BLaER1 treated with 17β-estradiol and CSF1 and Interleukin-3, amounts not matched to agents 10 nM and 100 nM (cell line): Measurements from ENCODE around the gene SH3D19.

Source experiments
- H3K27ac ChIP-seq, 11 experiments: shearing (Covaris generic); formaldehyde crosslinking; 2 replicates each; pipeline ENCODE4 v1.8.1; 2022
- H3K27me3 ChIP-seq, 11 experiments: shearing (Covaris generic); formaldehyde crosslinking; 2 replicates each; pipeline ENCODE4 v1.8.1; 2022
- H3K36me3 ChIP-seq, 11 experiments: shearing (Covaris generic); formaldehyde crosslinking; 2 replicates each; pipeline ENCODE4 v1.8.1; 2022
- H3K4me1 ChIP-seq, 10 experiments: shearing (Covaris generic); formaldehyde crosslinking; 2 replicates each; pipeline ENCODE4 v1.8.1; 2022
- H3K4me2 ChIP-seq, 11 experiments: shearing (Covaris generic); formaldehyde crosslinking; 2 replicates each; pipeline ENCODE4 v1.8.1; 2022
- H3K4me3 ChIP-seq, 10 experiments: shearing (Covaris generic); formaldehyde crosslinking; 2 replicates each; pipeline ENCODE4 v1.8.1; 2022
- H3K9ac ChIP-seq, 11 experiments: shearing (Covaris generic); formaldehyde crosslinking; 2 replicates each; pipeline ENCODE4 v1.8.1; 2022
- H3K9me3 ChIP-seq, 11 experiments: shearing (Covaris generic); formaldehyde crosslinking; replicated peaks in 1 of 11; 2 replicates each; pipeline ENCODE4 v1.8.1; 2022
- H4K20me1 ChIP-seq, 11 experiments: shearing (Covaris generic); formaldehyde crosslinking; 2 replicates each; pipeline ENCODE4 v1.8.1; 2022
- Cebpa-rat ChIP-seq, 11 experiments: shearing (Covaris generic); IDR thresholded peaks; 2 replicates each; pipeline ENCODE4 v1.8.1; 2022

SH3D19 gene

GRCh38 chr4:151347490-151348235 is 22.3 kb upstream of the SH3D19 start:
- no peaks in the 10 kb centered on the region for H4K20me1 ChIP-seq
- no peaks in the 10 kb centered on the region for H3K27me3 ChIP-seq
- no peak overlapping the region for H3K4me3 ChIP-seq
- no peak overlapping the region for H3K4me2 ChIP-seq
- H3K27ac ChIP-seq: no peak overlapping the region
- peaks cover 0 to 9% (median under 1%) of the 10 kb centered on the region in 10 experiments; a peak in 7 of 20 replicates for H3K4me1 ChIP-seq
- peaks cover 0 to 16% (median 13%) of the 10 kb centered on the region in 11 experiments; a peak in 7 of 22 replicates for H3K9me3 ChIP-seq
- no peak overlapping the region for H3K9ac ChIP-seq
- H3K36me3 ChIP-seq: no peaks in the 10 kb centered on the region
- no peak for TF ChIP-seq Cebpa-rat (IDR thresholded peaks at IDR 0.05)

DNA sequence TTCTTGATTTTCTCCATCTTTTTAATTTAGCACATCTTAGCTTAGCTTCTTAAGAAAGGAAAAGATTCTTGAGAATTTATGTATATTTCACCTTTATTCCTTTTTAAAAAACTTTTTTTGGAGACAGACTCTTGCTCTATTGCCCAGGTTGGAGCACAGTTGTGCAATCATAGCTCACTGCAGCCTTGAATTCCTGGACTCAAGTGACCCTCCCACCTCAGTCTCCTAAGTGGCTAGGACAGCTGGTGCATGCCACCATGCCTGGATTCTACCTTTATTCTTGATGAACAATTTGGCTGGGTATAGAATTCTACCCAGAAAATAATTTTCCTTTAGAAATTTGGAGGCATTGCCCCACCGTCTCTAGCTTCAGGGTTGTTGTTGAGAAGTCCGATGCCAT is 19.5 kb upstream of the SH3D19 start:
- no peak overlapping the region for H3K4me2 ChIP-seq
- 0 out of 20 replicates have a peak, but pooled peaks cover 0 to 5% (median 0%) of the 10 kb centered on the region in 10 experiments for H3K4me1 ChIP-seq
- TF ChIP-seq Cebpa-rat (IDR thresholded peaks at IDR 0.05): no peak
- H3K27me3 ChIP-seq: no peaks in the 10 kb centered on the region
- no peaks in the 10 kb centered on the region for H4K20me1 ChIP-seq
- H3K4me3 ChIP-seq: no peak overlapping the region
- H3K36me3 ChIP-seq: no peaks in the 10 kb centered on the region
- peaks cover 0 to 16% (median 13%) of the 10 kb centered on the region in 11 experiments; a peak in 7 of 22 replicates for H3K9me3 ChIP-seq
- H3K27ac ChIP-seq: no peak overlapping the region
- H3K9ac ChIP-seq: no peak overlapping the region

- Histone ChIP-seq H3K9me3 (peaks cover 0 to 16% (median 13%) of the 10 kb centered on the region in 11 experiments; a peak in 7 of 22 replicates), H3K9ac (no peak overlapping the region), H3K4me1 (no peaks in the 10 kb centered on the region), H3K4me2 (no peak overlapping the region), H4K20me1 (no peaks in the 10 kb centered on the region), H3K4me3 (no peak overlapping the region), H3K36me3 (no peaks in the 10 kb centered on the region), H3K27me3 (no peaks in the 10 kb centered on the region), H3K27ac (no peak overlapping the region)
- no peak for TF ChIP-seq Cebpa-rat (IDR thresholded peaks at IDR 0.05)
Measured at GRCh38 chr4:151340751-151341385, 15.5 kb upstream of the SH3D19 start.

DNA sequence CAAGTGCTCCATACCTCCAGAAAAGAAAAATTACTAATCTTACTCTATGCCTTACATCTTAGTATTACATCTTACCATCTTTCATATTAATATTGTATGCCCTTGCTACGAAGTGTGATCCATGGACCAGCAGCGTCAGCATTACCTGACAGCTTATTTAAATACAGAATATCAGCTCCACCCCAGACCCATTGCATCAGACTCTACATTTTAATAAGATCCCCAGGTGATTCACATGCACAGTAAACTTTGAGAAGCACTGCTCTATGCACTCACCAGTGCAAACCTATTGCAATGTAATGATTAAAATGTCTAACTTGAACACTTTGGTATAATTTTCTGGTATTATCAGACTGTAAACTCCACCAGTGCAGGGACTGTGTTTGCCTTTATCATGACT is 14.1 kb upstream of the SH3D19 start:
- TF ChIP-seq Cebpa-rat (IDR thresholded peaks at IDR 0.05): no peak
- peaks cover 0 to 4% (median 2%) of the 10 kb centered on the region in 11 experiments; a peak in 3 of 22 replicates for H3K9me3 ChIP-seq
- no peaks in the 10 kb centered on the region for H3K36me3 ChIP-seq
- H4K20me1 ChIP-seq: no peaks in the 10 kb centered on the region
- H3K4me1 ChIP-seq: no peaks in the 10 kb centered on the region
- no peak overlapping the region for H3K9ac ChIP-seq
- no peaks in the 10 kb centered on the region for H3K27me3 ChIP-seq
- no peak overlapping the region for H3K4me3 ChIP-seq
- H3K27ac ChIP-seq: no peak overlapping the region
- H3K4me2 ChIP-seq: no peak overlapping the region

DNA sequence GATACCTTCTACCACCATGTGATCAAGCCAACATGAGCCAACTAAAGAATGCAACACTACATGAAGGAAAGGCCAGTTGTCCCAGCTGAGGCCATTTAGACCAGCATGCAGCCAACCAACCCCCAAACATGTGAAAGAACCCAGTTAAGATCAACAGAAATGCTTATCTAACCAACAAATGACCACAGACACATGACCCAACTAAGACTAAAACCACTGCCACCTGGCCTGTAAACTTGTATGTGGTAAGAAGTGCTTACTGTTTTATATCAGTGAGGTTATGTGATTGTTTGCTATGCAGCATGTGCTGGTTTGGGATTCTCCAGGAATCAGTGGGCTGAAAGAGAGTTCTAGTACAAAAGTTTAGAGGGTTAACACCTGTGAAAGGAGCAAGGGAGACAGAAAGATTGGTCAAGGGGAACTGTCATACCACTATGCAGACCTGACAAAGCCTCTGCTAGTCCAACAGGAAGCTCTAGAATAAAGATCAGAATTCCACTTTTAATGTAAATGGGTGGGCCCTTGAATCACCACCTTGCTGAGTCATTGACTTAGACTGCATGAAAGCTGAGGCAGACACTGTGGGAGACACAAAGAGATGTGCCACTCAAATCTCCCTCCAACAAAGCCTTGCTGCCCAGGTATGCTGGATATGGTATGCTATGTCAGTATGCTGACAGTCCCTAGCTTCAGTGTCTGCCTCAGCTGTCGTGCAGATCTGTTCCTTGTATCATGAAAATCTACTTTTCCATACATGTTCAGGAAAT is 6.1 kb upstream of the SH3D19 start:
- no peak overlapping the region for H3K9ac ChIP-seq
- H3K4me3 ChIP-seq: no peak overlapping the region
- H3K9me3 ChIP-seq: peaks cover 0 to 6% (median 0%) of the 10 kb centered on the region in 11 experiments; a peak in 5 of 22 replicates
- no peak overlapping the region for H3K4me2 ChIP-seq
- no peaks in the 10 kb centered on the region for H4K20me1 ChIP-seq
- H3K27ac ChIP-seq: no peak overlapping the region
- H3K4me1 ChIP-seq: no peaks in the 10 kb centered on the region
- no peaks in the 10 kb centered on the region for H3K36me3 ChIP-seq
- H3K27me3 ChIP-seq: no peaks in the 10 kb centered on the region
- no peak for TF ChIP-seq Cebpa-rat (IDR thresholded peaks at IDR 0.05)

GRCh38 chr4:151329217-151330007 is 4.0 kb upstream of the SH3D19 start:
- no peaks in the 10 kb centered on the region for H3K4me1 ChIP-seq
- no peak overlapping the region for H3K4me2 ChIP-seq
- H3K36me3 ChIP-seq: no peaks in the 10 kb centered on the region; a peak in 1 of 22 replicates
- H3K4me3 ChIP-seq: no peak overlapping the region
- H3K27ac ChIP-seq: no peak overlapping the region
- H4K20me1 ChIP-seq: no peaks in the 10 kb centered on the region
- no peaks in the 10 kb centered on the region for H3K27me3 ChIP-seq
- no peak for TF ChIP-seq Cebpa-rat (IDR thresholded peaks at IDR 0.05)
- H3K9me3 ChIP-seq: peaks cover 11 to 24% (median 18%) of the 10 kb centered on the region in 11 experiments
- H3K9ac ChIP-seq: no peak overlapping the region

GRCh38 chr4:151325949-151326246 is 493 bp upstream of the SH3D19 start:
- Histone ChIP-seq H3K27ac (no peak overlapping the region), H3K27me3 (no peaks in the 10 kb centered on the region), H3K4me3 (no peak overlapping the region), H3K9ac (no peak overlapping the region), H4K20me1 (no peaks in the 10 kb centered on the region), H3K36me3 (no peaks in the 10 kb centered on the region; a peak in 1 of 22 replicates), H3K4me2 (no peak overlapping the region), H3K9me3 (peaks cover 11 to 24% (median 18%) of the 10 kb centered on the region in 11 experiments), H3K4me1 (no peaks in the 10 kb centered on the region)
- no peak for TF ChIP-seq Cebpa-rat (IDR thresholded peaks at IDR 0.05)

DNA sequence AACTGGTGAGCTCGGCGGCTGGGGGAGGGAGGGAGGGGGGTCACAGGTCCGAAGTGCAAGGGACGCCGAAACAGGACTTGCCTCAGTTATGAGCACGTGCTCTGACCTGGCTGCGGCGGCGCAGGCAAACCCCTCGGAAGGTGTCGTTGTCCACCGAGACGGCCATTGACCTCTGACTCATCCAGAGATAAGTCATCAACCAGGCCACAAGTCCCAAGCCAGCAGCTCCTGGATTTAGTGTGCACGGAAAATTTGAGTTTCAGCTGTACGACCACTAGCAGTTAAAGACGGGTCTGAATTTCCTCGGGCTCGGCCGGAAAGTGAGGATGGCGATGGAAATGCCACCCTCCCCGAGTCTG is 674 bp downstream of the SH3D19 start:
- Histone ChIP-seq H3K4me1 (no peaks in the 10 kb centered on the region), H3K27me3 (no peaks in the 10 kb centered on the region), H3K36me3 (no peaks in the 10 kb centered on the region; a peak in 1 of 22 replicates), H3K4me2 (no peak overlapping the region), H3K9me3 (peaks cover 11 to 24% (median 18%) of the 10 kb centered on the region in 11 experiments), H4K20me1 (no peaks in the 10 kb centered on the region), H3K27ac (no peak overlapping the region), H3K4me3 (no peak overlapping the region), H3K9ac (no peak overlapping the region)
- no peak for TF ChIP-seq Cebpa-rat (IDR thresholded peaks at IDR 0.05)
